NCI-H2227 (cell line): Measurements from ENCODE around the gene KCTD19.
A peak's percentile ranks its signal among the peaks of the same experiment; 100 is the strongest.

ENCODE experiments used
- DNase-seq: peaks from one replicate; lab custom pipeline; 2025; ENCODE audit not compliant: unreplicated experiment; lab: John Stamatoyannopoulos, UW

The KCTD19 gene

GRCh38 chr16:67326115-67326471 lies 448 bp downstream of the KCTD19 start:
- no peak for DNase-seq

DNA sequence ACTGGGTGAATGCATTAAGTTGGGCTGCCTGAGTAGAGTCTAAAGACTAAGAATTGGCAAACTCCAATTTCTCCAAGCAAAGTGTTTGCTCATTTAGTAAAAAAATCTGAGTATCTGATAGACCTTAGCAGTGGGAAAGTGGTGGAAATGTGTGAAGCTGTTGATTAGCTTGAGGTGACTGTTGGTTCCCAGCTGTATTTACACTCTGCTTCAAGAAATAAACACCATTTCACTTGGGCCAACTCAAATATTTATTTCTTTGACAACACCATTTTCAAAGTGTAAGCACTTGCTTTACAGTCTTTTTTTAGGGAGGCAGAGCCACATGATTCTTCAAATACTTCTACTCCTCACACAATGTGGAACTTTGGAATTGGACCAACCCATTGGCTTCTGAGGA lies 8.7 kb downstream of the KCTD19 start:
- DNase-seq, result no peak

DNA sequence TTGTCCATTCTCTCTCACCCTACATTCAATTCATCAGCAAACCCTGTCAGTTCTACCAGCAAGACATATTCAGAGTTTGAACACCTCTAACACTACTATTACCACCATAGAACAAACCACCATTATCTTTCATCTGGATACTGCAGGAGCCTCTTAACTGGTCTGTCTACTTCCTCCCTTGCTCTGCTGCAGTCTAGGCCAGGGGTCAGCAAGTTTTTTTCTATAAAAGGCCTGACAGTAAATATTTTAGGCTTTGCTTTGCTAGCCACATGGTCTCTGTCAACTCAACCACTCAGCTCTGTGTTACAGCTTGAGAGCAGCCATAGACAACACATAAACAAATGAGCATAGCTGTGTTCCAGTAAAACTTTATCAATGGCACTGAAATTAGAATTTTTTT lies 13.8 kb downstream of the KCTD19 start:
- DNase-seq, result no peak

- no peak for DNase-seq
These were observed 14.7 kb downstream of the KCTD19 start for GRCh38 chr16:67311607-67312488.

- DNase-seq, result no peak
These were observed 16.0 kb downstream of the KCTD19 start for GRCh38 chr16:67310561-67310960.

DNA sequence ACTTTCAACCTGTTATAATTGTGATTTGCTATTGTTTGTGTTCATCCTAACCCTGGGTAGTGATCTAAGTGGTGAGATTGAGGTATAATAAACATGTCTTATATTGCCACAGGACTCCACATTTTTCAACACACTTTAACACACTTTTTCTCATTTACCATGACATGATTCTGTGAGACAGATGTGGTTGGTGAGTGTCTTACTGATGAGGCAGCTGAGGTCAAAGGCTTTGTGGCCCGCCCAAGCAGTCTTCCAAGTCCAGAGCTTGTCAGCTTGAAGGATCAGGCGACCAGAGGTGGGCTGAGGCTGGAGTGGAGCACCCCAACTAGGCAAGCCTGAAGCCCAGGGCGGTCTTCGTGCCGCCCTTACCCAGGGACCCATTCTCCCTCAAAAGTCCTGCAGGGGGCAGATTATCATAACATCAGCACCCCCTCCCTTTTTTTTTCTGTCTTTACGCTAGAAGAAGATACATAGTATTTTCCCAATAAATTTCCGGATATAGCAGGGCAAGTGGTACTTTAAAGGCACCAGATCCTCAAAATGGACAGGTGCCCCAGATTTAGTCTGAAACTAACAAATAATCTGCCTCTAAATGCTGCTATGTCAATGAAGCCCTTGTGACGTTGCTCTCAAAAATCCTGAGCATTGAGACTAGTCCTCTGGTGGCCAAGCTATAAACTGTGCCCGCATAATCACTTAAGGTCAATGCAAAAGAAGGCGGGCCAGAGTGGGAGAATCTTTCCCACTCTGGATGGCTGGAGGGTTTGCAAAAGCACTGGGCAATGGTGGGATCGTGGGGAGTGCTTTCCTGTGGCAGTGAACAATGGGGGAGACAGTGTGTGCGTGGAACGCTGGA lies 21.1 kb downstream of the KCTD19 start:
- DNase-seq, result no peak

- DNase-seq, result no peak
These were observed 22.5 kb downstream of the KCTD19 start for GRCh38 chr16:67304020-67304419.

GRCh38 chr16:67302970-67303369 lies 23.6 kb downstream of the KCTD19 start:
- no peak for DNase-seq

GRCh38 chr16:67302076-67302475 lies 24.5 kb downstream of the KCTD19 start:
- DNase-seq, result no peak

DNA sequence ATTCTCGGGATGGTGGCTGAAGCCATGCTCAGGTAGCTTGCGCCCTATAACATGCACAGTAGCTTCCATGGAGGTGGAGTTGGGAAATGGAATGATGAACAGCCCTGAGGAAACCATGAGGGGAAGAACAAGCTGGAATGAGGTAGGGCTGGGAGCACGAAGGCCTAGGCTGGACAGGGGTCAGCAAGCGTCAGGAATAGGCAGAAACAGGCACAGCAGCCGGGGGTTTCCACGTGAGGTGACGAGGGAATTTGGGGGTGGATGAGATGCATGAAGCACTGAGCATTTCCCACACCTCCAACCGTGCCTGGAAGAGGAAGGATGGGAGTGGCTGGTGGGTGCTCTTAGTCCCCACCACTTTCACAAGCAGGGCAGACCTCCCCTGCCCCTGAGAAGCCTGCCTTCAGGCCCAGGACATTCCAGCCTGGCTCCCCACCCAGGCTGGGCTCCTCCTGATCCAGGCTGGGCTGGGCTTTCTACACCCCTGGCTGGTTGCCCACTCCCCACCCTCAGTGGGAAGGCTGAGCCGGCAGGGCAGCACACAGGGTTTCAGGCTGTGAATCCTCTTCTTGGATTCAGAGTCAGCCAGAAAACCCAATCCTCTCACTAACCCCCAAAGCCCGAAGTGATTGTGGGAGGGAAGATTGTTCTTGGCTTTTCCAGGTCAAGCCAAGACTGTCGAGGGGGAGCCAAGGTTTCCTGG lies 25.3 kb downstream of the KCTD19 start:
- DNase-seq, result no peak

DNA sequence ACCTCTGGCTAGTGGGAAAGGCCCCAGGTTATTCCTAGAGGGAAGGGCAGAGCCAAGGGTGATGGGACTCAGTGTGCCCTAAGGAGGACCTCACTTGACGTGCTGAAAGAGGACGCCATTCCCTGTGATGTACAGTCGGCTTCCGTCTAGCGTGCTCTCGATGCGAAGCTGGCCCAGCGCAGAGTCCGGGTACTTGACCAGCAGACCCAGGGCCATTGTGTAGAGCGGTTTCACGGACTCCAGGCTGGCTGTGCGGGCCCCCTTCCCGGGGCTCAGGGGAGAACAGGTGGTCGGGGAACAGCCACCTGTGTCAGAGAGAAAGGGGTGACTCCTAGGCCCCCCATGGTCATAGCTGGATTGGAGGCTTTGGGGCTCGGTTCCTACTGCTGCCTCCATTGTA lies 27.3 kb downstream of the KCTD19 start:
- DNase-seq, result no peak

- DNase-seq, result no peak
These were observed 28.3 kb downstream of the KCTD19 start for GRCh38 chr16:67298277-67298676.

GRCh38 chr16:67296420-67296819 lies 30.1 kb downstream of the KCTD19 start:
- no peak for DNase-seq

- no peak for DNase-seq
These were observed 31.6 kb downstream of the KCTD19 start for GRCh38 chr16:67294938-67295361.

- DNase-seq, result no peak
These were observed 32.3 kb downstream of the KCTD19 start for GRCh38 chr16:67294171-67294757.

GRCh38 chr16:67291461-67291860 lies 35.1 kb downstream of the KCTD19 start:
- DNase-seq, result no peak

DNA sequence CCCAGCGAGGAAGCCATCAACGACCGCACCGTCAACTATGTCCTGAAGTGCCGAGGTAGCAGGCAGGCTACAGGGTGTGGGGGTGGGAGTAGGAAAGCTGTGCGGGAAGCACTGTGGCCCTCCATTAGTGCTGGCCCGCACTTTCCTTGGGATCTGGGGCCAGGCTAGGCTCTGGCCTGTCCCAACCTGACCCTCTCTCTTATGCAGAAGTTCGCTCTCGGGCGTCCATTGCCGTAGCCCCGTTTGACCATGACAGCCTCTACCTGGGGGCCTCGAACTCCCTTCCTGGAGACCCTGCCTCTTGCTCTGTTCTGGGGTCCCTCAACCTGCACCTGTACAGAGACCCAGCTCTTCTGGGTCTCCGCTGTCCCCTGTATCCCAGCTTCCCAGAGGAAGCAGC lies 38.6 kb downstream of the KCTD19 start:
- no peak for DNase-seq

DNA sequence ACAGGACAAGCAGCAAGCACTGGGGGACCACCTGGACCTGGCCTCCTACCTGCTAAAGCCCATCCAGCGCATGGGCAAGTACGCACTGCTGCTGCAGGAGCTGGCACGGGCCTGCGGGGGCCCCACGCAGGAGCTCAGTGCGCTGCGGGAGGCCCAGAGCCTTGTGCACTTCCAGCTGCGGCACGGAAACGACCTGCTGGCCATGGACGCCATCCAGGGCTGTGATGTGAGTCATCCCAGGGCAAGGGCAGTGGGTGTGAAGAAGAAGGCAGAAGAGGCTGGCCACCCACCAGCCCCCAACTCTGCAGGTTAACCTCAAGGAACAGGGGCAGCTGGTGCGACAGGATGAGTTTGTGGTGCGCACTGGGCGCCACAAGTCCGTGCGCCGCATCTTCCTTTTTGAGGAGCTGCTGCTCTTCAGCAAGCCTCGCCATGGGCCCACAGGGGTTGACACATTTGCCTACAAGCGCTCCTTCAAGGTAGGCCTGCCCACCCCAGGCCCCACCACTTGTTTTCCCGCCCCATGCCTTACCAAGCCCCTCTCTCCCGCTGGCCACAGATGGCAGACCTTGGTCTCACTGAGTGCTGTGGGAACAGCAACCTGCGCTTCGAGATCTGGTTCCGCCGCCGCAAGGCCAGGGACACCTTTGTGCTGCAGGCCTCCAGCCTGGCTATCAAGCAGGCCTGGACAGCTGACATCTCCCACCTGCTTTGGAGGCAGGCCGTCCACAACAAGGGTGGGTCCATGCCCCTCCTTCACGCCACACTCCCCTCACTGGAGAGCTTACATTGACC lies 39.9 kb downstream of the KCTD19 start:
- DNase-seq, result no peak

DNA sequence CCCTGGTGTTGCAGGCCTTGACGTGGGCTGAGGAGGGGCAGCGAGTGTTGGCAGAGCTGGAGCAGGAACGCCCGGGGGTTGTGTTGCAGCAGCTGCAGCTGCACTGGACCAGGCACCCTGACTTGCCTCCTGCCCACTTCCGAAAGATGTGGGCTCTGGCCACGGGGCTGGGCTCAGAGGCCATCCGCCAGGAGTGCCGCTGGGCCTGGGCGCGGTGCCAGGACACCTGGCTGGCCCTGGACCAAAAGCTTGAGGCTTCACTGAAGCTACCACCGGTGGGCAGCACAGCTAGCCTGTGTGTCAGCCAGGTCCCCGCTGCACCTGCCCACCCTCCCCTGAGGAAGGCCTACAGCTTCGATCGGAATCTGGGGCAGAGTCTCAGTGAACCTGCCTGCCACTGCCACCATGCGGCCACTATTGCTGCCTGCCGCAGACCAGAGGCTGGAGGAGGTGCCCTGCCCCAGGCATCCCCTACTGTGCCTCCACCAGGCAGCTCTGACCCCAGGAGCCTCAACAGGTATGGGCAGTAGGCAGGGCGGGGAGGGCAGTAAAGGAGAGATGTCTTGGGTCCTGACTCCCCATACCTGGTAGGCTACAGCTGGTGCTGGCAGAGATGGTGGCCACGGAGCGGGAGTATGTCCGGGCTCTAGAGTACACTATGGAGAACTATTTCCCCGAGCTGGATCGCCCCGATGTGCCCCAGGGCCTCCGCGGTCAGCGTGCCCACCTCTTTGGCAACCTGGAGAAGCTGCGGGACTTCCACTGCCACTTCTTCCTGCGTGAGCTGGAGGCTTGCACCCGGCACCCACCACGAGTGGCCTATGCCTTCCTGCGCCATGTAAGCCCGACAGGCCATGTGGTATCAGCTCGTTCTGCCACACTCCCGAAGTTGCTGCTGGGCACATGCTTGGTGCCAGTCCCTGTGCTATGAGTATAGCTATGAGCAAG lies 41.6 kb downstream of the KCTD19 start:
- peak; percentile 31 for DNase-seq
